Measurements from ENCODE around the gene MRE11. TPM values are rescaled to one million over a fixed set of nuclear protein-coding genes. Genes with fewer than 3 reads are reported as not detected.

MRE11 gene
- polyA plus RNA-seq, 1 of the 3 experiments (the other 2 are of a cell fraction), result 2.8 TPM

- no peaks in the 10 kb centered on the region for H3K9me3 ChIP-seq
- 82% methylated on average over 2 of the region's 2 CpGs for WGBS (ENCODE audit: low lambda C conversion rate)
- no peak overlapping the region for H2AFZ ChIP-seq (ENCODE audit: low read depth)
- ChIA-PET POLR2A (no interaction called here), CTCF (interaction anchor here (1.0 to 1.8 kb wide), 3 partner anchors 11 to 606 kb away, joined by 3 to 21 read pairs (median 7); no protein-coding TSS in a partner anchor)
- DNase-seq, result no peak
- no peaks in the 10 kb centered on the region for H3K4me1 ChIP-seq (ENCODE audit: control insufficient read depth in 1 of 2, insufficient read depth in 2 of 2, low read depth in 1 of 2, low read length in 1 of 2)
- H3K27ac ChIP-seq (ENCODE audit: low read depth in 2 of 2, low read length in 1 of 2), result no peak overlapping the region
- H3K27me3 ChIP-seq (ENCODE audit: insufficient read depth), result no peaks in the 10 kb centered on the region
- no peaks in the 10 kb centered on the region for H3K79me2 ChIP-seq (ENCODE audit: insufficient read depth)
- no peaks in the 10 kb centered on the region for H4K20me1 ChIP-seq (ENCODE audit: insufficient read depth)
- no peak overlapping the region for H3K4me2 ChIP-seq
- TF ChIP-seq PBX3 (IDR thresholded peaks at IDR 0.05) (no peak), GABPA (IDR thresholded peaks at IDR 0.05; ENCODE audit: low read depth) (no peak), ELF1 (IDR thresholded peaks at IDR 0.05) (no peak), CTCF (IDR thresholded peaks at IDR 0.05) (no peak), EP300 (IDR thresholded peaks at IDR 0.05; ENCODE audit: borderline replicate concordance in 1 of 2, low read depth in 1 of 2, low read length in 1 of 2) (no peak), EZH2phosphoT487 (IDR thresholded peaks at IDR 0.05; ENCODE audit: borderline replicate concordance, low read depth) (no peak), FOSL2 (IDR thresholded peaks at IDR 0.05; ENCODE audit: borderline replicate concordance, low read depth) (no peak), JUND (IDR thresholded peaks at IDR 0.05) (no peak), MXI1 (IDR thresholded peaks at IDR 0.05; ENCODE audit: low read depth, low read length) (no peak), SMC3 (IDR thresholded peaks at IDR 0.05; ENCODE audit: low read depth, low read length) (no peak), TEAD4 (IDR thresholded peaks at IDR 0.05; ENCODE audit: borderline replicate concordance, insufficient read depth) (no peak), RXRA (IDR thresholded peaks at IDR 0.05; ENCODE audit: borderline replicate concordance, low read depth) (no peak), ZBTB33 (IDR thresholded peaks at IDR 0.05; ENCODE audit: borderline replicate concordance, low read depth) (no peak), RAD21 (IDR thresholded peaks at IDR 0.05; ENCODE audit: low read length) (no peak), YY1 (IDR thresholded peaks at IDR 0.05; ENCODE audit: low read depth) (no peak)
- TF ChIP-seq, protein P1, sequence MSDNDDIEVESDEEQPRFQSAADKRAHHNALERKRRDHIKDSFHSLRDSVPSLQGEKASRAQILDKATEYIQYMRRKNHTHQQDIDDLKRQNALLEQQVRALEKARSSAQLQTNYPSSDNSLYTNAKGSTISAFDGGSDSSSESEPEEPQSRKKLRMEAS (IDR thresholded peaks at IDR 0.05; ENCODE audit: low read depth), result no peak
- no peaks in the 10 kb centered on the region for H3K9me2 ChIP-seq
- H3K36me3 ChIP-seq (replicated peaks in 1 of 2; ENCODE audit: control insufficient read depth in 1 of 2, insufficient read depth in 2 of 2, low read length in 1 of 2), result peaks cover 30 to 42% of the 10 kb centered on the region in 2 experiments
- peaks cover 6% of the 10 kb centered on the region for H3F3A ChIP-seq (replicated peaks; ENCODE audit: insufficient read depth)
- no peak overlapping the region for H3K4me3 ChIP-seq (ENCODE audit: low read depth in 2 of 2, low read length in 1 of 2)
- no peak overlapping the region for H3K9ac ChIP-seq
These were observed 7.9 kb upstream of the MRE11 start for GRCh38 chr11:94501522-94501921.
